ENCODE results near the gene TFPI.

TFPI gene

GRCh38 chr2:187503700-187504099 lies 50.5 kb downstream of the TFPI start:
- DNase-seq (ENCODE audit: low spot score), result no peak

GRCh38 chr2:187502467-187502866 lies 51.8 kb downstream of the TFPI start:
- no peak for DNase-seq (ENCODE audit: low spot score)

GRCh38 chr2:187500585-187501359 lies 53.5 kb downstream of the TFPI start:
- DNase-seq (ENCODE audit: low spot score), result no peak

GRCh38 chr2:187499941-187500532 lies 54.2 kb downstream of the TFPI start:
- peak; percentile 38 for DNase-seq (ENCODE audit: low spot score)

- no peak for DNase-seq (ENCODE audit: low spot score)
Measured at GRCh38 chr2:187497858-187498463, 56.3 kb downstream of the TFPI start.

- DNase-seq (ENCODE audit: low spot score), result no peak
Measured at GRCh38 chr2:187497140-187497539, 57.1 kb downstream of the TFPI start.

- DNase-seq (ENCODE audit: low spot score), result no peak
Measured at GRCh38 chr2:187495324-187495723, 58.9 kb downstream of the TFPI start.

- no peak for DNase-seq (ENCODE audit: low spot score)
Measured at GRCh38 chr2:187493877-187494568, 60.2 kb downstream of the TFPI start.

GRCh38 chr2:187493180-187493579 lies 61.1 kb downstream of the TFPI start:
- DNase-seq (ENCODE audit: low spot score), result no peak

- DNase-seq (ENCODE audit: low spot score), result no peak
Measured at GRCh38 chr2:187486241-187486640, 68.0 kb downstream of the TFPI start.

- DNase-seq (ENCODE audit: low spot score), result no peak
Measured at GRCh38 chr2:187485523-187485922, 68.7 kb downstream of the TFPI start.

- DNase-seq (ENCODE audit: low spot score), result no peak
Measured at GRCh38 chr2:187483537-187483936, 70.7 kb downstream of the TFPI start.

GRCh38 chr2:187482796-187483195 lies 71.4 kb downstream of the TFPI start:
- DNase-seq (ENCODE audit: low spot score), result no peak

GRCh38 chr2:187481543-187481942 lies 72.7 kb downstream of the TFPI start:
- DNase-seq (ENCODE audit: low spot score), result no peak

GRCh38 chr2:187478719-187479118 lies 75.5 kb downstream of the TFPI start:
- DNase-seq (ENCODE audit: low spot score), result no peak

- no peak for DNase-seq (ENCODE audit: low spot score)
Measured at GRCh38 chr2:187477051-187477450, 77.2 kb downstream of the TFPI start.

- no peak for DNase-seq (ENCODE audit: low spot score)
Measured at GRCh38 chr2:187475499-187476248, 78.6 kb downstream of the TFPI start.

- no peak for DNase-seq (ENCODE audit: low spot score)
Measured at GRCh38 chr2:187470698-187471097, 83.5 kb downstream of the TFPI start.

GRCh38 chr2:187469538-187469937 lies 84.7 kb downstream of the TFPI start:
- no peak for DNase-seq (ENCODE audit: low spot score)

GRCh38 chr2:187468262-187468661 lies 86.0 kb downstream of the TFPI start:
- DNase-seq (ENCODE audit: low spot score), result no peak

- no peak for DNase-seq (ENCODE audit: low spot score)
Measured at GRCh38 chr2:187466129-187466792, 88.0 kb downstream of the TFPI start.

GRCh38 chr2:187462839-187463238 lies 91.4 kb downstream of the TFPI start:
- no peak for DNase-seq (ENCODE audit: low spot score)
